Heart left ventricle (tissue), 13 donors: ENCODE data around the gene HOOK2.

Source experiments
- CTCF ChIP-seq, 12 donors: fragments of 200-600 bp; sonication (generic) in 4 of 12; IDR thresholded peaks; one replicate each; pipeline versions ENCODE4 v1.5.0 to v1.8.0; 2018 to 2022; ENCODE audit warnings: antibody characterized with exemption in 12 of 12, mild to moderate bottlenecking in 5 of 12
- POLR2A ChIP-seq, 2 donors: fragments of 450-650 bp; IDR thresholded peaks; one replicate each; pipeline ENCODE4 v1.6.1; 2017; ENCODE audit warnings: antibody characterized with exemption in 2 of 2, mild to moderate bottlenecking in 2 of 2, moderate library complexity in 2 of 2
- donor health status: ischemic (EF 13 %, LVEDD 7.1; RV severe dilation, severe dysfunction).
- donor health status: DM: no; HTN: yes; CAD: no.
- donor health status: DM: no; HTN: no; CAD: no.
- donor health status: ischemic (EF 25% LVEDD 6.9; RV normal size, moderate dysfunction).
- donor health status: ischemic (EF 25% LVEDD 5.7; RV mildly dilated, moderate dysfunction).
- donor health status: ischemic (EF 35%, LVEDD 5.7; RV mildly dilated, moderate dysfunction).
- donor health status: nonischemic (EF 11% LVEDD 7.7; RV severe dilation, severe dysfunction).
- donor health status: DM: yes; HTN: yes; CAD: no.
- donor health status: PGD.
- donor health status: ischemic (EF 29% LVEDD 5.4; RV normal size, mild dysfunction).
- donor health status: nonischemic (EF 23%, LVEDD 6.1; RV moderate dilation, normal function).

DNA sequence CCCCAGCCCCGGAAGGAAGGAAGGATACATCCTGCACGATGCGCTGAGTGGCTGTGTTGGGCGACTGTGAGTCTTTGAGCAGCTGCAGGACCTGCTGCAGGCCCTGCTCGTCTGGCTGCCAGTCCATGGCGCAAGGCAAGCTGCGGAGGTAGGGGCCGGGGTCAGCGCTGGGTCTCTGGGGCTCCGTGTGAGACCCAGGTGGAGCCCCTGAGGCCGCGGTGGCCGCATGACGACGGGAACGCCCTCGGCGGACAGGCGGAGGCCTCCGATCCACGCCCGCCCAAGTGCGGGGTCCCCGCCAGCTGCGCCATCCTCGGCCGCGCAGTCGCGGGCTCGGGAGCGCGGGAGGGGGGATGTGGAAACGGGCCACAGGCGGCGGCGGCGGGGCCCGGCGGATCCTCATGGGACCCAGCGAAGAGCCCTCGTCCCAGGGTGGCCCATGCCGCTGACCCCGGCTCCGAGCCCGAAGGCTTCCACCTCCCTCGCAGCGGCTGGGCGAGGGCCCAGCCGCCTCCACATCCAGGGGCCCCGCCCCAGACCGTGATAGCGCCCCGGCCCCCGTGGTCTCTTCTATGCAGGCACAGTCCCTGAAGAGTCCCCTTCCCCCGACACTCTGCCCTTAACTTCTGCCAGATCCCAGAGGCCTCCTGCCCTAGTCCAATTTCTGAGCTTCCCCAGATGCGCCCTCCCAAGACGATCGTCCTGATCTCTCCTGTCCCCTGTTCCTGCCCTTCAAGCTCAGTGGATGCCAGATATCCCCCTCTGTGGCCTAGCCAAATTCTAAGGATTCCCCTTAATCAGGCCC lies 54.3 kb downstream of the HOOK2 start:
- TF ChIP-seq POLR2A (IDR thresholded peaks at IDR 0.05) (peak in 1 of 2 donors; percentile 13), CTCF (IDR thresholded peaks at IDR 0.05) (no peak)
